Bronchial epithelial cell (primary cell): ENCODE results near the gene UCKL1. TPM values are rescaled to one million over a fixed set of nuclear protein-coding genes. Genes with fewer than 3 reads are reported as not detected.

Source experiments
- DNase-seq: peaks from one replicate; pipeline ENCODE4 v3.0.0-alpha.2; 2010; ENCODE audit warnings: low read depth
- FAIRE-seq: peaks from 2 replicates; lab custom pipeline; 2011; peaks lifted over from hg19 to GRCh38; lab: Jason Lieb, UNC
- H3K27me3 ChIP-seq: 2 replicates; pipeline ENCODE4 v1.5.1; 2011; ENCODE audit warnings: low read length; ENCODE audit not compliant: control insufficient read depth, insufficient read depth
- H3K36me3 ChIP-seq: 2 replicates; pipeline ENCODE4 v1.5.1; 2011; ENCODE audit warnings: low read length; ENCODE audit not compliant: control insufficient read depth, insufficient read depth
- H3K4me3 ChIP-seq: 2 replicates; pipeline ENCODE4 v1.5.1; 2011; ENCODE audit warnings: mild to moderate bottlenecking, low read depth, low read length, control low read depth
- total RNA-seq: library from RNA; depleted of rRNA; stranded (reverse); fragments of >200 nt; gene quantifications from 2 replicates; pipeline ENCODE4 v1.2.1, GENCODE V29; 2014
- TF ChIP-seq, protein P1 (sequence below): IDR thresholded peaks from 2 replicates; pipeline ENCODE4 v1.5.1; 2011; ENCODE audit warnings: mild to moderate bottlenecking, moderate library complexity, low read length, control low read depth, inconsistent platforms; ENCODE audit not compliant: insufficient read depth, severe bottlenecking

Gene UCKL1
- total RNA-seq, 1 donor from 2014 or later = 19.0 TPM

DNA sequence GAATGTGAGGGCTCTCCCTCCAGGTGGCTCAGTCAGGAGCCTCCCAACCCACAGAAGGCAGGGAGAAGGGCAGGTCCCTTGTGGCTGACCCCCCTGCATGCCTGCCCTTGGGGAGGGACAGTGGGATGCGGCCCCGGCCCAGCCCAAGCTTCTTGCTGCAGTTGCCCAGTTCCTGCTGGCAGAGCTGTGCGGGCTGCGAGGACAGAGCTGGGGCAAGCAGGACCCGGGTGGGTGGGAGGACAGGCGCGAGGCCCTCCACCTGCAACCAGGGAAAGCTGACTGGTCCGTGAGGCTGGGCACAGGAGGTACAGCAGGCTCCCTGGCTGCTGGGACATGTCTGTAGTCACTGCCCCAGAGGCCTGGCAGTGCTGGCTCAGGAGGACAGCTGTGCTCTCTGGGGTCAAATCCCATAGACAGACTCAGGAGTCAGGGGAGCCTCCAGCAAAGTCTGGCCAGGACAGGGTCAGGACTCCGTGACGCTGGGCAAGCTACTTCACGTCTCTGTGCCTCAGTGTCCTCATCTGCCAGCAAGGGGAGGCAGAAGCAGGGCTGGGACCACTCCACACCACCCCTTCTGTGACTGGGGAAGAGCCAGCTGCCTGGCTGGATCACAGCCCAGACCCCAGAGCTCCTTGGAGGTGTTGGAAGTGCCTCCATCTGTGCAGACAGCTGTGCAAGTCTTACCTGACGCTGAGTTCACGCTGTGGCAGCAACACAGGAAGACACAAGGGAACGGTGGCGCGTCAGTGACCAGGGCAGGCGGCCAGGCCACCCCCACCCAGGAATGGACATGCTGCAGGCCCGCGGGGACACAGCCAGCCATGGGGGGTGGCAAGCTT is 13.0 kb downstream of the UCKL1 start:
- no peaks in the 10 kb centered on the region for H3K27me3 ChIP-seq
- H3K36me3 ChIP-seq = peaks cover 33% of the 10 kb centered on the region
- FAIRE-seq (peak; percentile 13), DNase-seq (no peak)
- no peak overlapping the region for H3K4me3 ChIP-seq
- TF ChIP-seq, protein P1, sequence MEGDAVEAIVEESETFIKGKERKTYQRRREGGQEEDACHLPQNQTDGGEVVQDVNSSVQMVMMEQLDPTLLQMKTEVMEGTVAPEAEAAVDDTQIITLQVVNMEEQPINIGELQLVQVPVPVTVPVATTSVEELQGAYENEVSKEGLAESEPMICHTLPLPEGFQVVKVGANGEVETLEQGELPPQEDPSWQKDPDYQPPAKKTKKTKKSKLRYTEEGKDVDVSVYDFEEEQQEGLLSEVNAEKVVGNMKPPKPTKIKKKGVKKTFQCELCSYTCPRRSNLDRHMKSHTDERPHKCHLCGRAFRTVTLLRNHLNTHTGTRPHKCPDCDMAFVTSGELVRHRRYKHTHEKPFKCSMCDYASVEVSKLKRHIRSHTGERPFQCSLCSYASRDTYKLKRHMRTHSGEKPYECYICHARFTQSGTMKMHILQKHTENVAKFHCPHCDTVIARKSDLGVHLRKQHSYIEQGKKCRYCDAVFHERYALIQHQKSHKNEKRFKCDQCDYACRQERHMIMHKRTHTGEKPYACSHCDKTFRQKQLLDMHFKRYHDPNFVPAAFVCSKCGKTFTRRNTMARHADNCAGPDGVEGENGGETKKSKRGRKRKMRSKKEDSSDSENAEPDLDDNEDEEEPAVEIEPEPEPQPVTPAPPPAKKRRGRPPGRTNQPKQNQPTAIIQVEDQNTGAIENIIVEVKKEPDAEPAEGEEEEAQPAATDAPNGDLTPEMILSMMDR = no peak

DNA sequence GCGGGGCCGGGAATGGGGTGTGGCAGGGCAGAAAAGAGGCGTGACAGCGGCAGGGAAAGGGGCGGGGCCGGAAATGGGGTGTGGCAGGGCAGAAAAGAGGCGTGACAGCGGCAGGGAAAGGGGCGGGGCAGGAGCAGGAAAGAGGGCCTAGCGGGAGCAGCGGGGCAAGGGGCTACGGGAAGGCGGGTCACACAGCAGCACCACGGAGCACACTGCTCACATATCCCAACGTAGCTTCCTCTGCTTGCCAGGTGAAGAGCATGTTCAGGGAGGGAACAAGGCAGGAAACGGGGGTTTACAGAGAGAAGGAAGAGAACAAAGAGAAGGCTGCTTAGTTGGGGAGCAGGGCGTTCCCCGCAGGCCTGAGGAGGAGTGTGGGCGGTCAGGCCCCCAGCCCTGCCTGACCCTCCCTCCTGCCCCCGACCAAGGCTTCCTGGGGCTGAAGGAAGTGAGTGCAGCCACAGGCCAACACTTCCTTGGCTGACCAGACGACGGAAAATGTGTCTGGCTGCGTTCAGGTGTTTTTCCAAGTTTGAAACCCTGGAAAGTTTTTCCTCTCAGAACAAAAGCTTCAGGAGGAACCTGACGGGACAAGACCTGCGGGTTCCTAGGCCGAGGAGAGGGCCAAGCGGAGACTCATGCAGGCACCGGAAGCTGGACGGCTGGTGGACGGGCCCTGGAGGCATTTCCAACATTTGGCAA is 13.8 kb downstream of the UCKL1 start:
- FAIRE-seq = no peak
- TF ChIP-seq, protein P1 = no peak

DNA sequence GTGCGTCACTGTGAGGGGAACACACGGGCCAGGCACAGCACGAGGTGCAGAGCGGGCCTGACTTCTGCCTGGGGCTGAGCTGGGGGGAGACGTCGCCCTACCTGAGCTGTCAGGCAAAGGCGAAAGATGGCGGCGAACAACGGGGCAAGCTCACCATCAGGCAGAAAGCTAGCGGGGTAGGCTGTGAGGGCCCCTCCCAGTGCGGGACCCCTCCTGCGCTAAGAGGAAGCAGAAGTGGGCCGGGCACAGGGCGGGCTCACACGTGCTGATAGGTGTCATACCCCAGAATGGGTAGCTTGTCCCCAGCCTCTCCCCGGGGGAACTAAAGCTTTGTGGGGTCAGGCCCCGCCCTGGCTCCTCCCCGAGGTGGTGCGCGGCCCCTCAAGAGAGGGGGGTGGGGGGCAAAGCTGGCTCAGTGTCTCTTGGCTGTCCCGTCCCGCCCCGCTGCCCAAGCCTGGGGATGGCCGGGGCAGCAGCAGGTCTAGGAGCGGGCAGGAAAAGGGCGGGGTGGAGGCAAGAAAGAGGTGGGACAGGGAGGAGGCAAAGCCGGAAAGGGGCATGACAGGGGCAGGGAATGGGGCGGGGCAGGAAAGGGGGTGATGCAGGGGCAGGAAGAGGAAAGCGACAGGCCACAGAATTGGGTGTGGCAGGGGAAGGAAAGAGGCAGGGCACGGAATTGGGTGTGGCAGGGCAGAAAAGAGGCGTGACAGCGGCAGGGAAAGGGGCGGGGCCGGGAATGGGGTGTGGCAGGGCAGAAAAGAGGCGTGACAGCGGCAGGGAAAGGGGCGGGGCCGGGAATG is 14.7 kb downstream of the UCKL1 start:
- TF ChIP-seq, protein P1 = no peak
- no peak overlapping the region for H3K4me3 ChIP-seq
- DNase-seq = peak; percentile 72
- no peaks in the 10 kb centered on the region for H3K27me3 ChIP-seq
- FAIRE-seq = no peak
- peaks cover 33% of the 10 kb centered on the region for H3K36me3 ChIP-seq

More for the DNA sequence above, 13.8 kb downstream of the UCKL1 start:
- DNase-seq = peak; percentile 50
- no peak overlapping the region for H3K4me3 ChIP-seq
- H3K27me3 ChIP-seq = no peaks in the 10 kb centered on the region
- peaks cover 33% of the 10 kb centered on the region for H3K36me3 ChIP-seq

DNA sequence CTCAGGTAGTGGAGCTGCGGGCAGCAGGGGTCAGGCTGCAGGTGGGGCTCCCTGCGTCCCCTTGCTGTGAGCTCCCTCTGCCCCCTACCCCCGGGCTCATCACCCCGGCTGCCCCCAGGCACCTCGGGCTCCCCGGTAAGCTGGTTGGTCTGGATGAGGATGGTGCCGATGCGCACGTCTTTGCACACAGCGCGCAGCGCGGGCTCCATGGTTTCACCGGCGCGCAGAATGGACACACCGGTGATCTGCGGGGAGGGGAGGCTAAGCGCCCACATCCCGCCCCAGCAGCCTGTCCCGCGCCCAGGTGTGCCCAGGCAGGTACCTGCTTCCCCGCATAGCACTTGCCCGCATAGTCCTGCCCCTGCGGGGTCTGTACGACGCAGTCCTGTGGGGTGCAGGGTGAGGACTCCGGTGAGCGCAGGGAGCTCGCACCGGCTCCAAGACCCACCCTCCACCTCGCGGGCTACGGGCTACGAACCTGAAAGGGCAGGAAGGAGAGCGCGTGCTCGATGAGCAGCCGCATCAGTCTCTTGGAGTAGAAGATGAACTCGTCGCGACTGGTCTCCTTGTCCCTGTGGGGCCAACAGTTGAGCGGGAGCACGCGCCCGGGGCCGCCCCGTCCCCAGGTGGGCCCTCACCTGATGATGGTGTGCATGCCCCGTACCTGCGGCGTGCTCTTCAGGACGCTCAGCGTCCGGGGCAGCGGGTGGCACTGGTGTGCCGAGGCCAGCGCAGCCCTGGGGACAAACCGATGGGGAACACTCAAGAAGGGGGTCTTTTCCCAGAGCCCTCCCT is 15.5 kb downstream of the UCKL1 start:
- DNase-seq (no peak), FAIRE-seq (no peak)
- TF ChIP-seq, protein P1 = no peak
- Histone ChIP-seq H3K36me3 (peaks cover 30% of the 10 kb centered on the region), H3K27me3 (no peaks in the 10 kb centered on the region), H3K4me3 (no peak overlapping the region)

DNA sequence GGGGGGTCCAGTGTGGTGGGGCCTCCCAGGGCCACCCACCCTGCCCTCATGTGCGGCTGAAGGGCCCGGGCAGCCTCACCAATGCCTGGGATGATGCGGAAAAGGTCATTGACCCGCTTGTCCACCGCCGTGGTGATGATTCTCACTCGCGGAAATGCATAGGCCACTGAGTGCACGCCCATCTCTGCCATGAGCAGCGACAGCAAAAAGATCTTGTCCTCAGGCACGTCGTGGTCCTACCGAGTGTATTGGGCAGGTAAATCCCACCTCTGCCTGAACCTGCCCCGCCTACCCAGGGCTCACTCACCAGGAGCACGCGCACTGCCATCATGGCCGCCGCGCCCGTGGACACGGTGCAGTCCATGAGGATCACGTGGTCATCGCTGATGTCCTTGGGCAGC is 16.1 kb downstream of the UCKL1 start:
- no peak overlapping the region for H3K4me3 ChIP-seq
- DNase-seq (no peak), FAIRE-seq (no peak)
- TF ChIP-seq, protein P1 = no peak
- peaks cover 30% of the 10 kb centered on the region for H3K36me3 ChIP-seq
- no peaks in the 10 kb centered on the region for H3K27me3 ChIP-seq
